ENCODE measurements around the gene RARRES2.
"Not testable (repeated sequence)": the region's sequence is repeated elsewhere in the genome, so short reads cannot be mapped to it uniquely, and the experiment has no call there.

The RARRES2 gene

GRCh38 chr7:150304499-150305258, 36.8 kb downstream of the RARRES2 start:
- H3K36me3 ChIP-seq (ENCODE audit: control insufficient read depth, insufficient read depth, low read length); H3K27me3 ChIP-seq (ENCODE audit: control insufficient read depth, insufficient read depth, low read length); H3K4me3 ChIP-seq (ENCODE audit: low read length); H3K4me1 ChIP-seq (ENCODE audit: control insufficient read depth, insufficient read depth, low read length); H3K9me3 ChIP-seq (ENCODE audit: control insufficient read depth, low read length); H3K9ac ChIP-seq (ENCODE audit: low read length): not testable (repeated sequence)

- H3K4me1 ChIP-seq (ENCODE audit: control insufficient read depth, insufficient read depth, low read length); H3K36me3 ChIP-seq (ENCODE audit: control insufficient read depth, insufficient read depth, low read length); H3K4me3 ChIP-seq (ENCODE audit: low read length); H3K9ac ChIP-seq (ENCODE audit: low read length); H3K27me3 ChIP-seq (ENCODE audit: control insufficient read depth, insufficient read depth, low read length); H3K9me3 ChIP-seq (ENCODE audit: control insufficient read depth, low read length): not testable (repeated sequence)
Measured at GRCh38 chr7:150302908-150303310, 38.5 kb downstream of the RARRES2 start.

GRCh38 chr7:150297978-150298377, 43.5 kb downstream of the RARRES2 start:
- not testable (repeated sequence) for H3K36me3 ChIP-seq (ENCODE audit: control insufficient read depth, insufficient read depth, low read length); H3K4me3 ChIP-seq (ENCODE audit: low read length); H3K9me3 ChIP-seq (ENCODE audit: control insufficient read depth, low read length); H3K27me3 ChIP-seq (ENCODE audit: control insufficient read depth, insufficient read depth, low read length); H3K9ac ChIP-seq (ENCODE audit: low read length); H3K4me1 ChIP-seq (ENCODE audit: control insufficient read depth, insufficient read depth, low read length)

GRCh38 chr7:150296802-150297201, 44.6 kb downstream of the RARRES2 start:
- not testable (repeated sequence) for H3K9me3 ChIP-seq (ENCODE audit: control insufficient read depth, low read length); H3K9ac ChIP-seq (ENCODE audit: low read length); H3K27me3 ChIP-seq (ENCODE audit: control insufficient read depth, insufficient read depth, low read length); H3K36me3 ChIP-seq (ENCODE audit: control insufficient read depth, insufficient read depth, low read length); H3K4me1 ChIP-seq (ENCODE audit: control insufficient read depth, insufficient read depth, low read length); H3K4me3 ChIP-seq (ENCODE audit: low read length)

GRCh38 chr7:150295614-150296013, 45.8 kb downstream of the RARRES2 start:
- not testable (repeated sequence) for H3K9me3 ChIP-seq (ENCODE audit: control insufficient read depth, low read length); H3K4me3 ChIP-seq (ENCODE audit: low read length); H3K36me3 ChIP-seq (ENCODE audit: control insufficient read depth, insufficient read depth, low read length); H3K9ac ChIP-seq (ENCODE audit: low read length); H3K4me1 ChIP-seq (ENCODE audit: control insufficient read depth, insufficient read depth, low read length); H3K27me3 ChIP-seq (ENCODE audit: control insufficient read depth, insufficient read depth, low read length)

- H3K4me1 ChIP-seq (ENCODE audit: control insufficient read depth, insufficient read depth, low read length); H3K9me3 ChIP-seq (ENCODE audit: control insufficient read depth, low read length); H3K36me3 ChIP-seq (ENCODE audit: control insufficient read depth, insufficient read depth, low read length); H3K4me3 ChIP-seq (ENCODE audit: low read length); H3K9ac ChIP-seq (ENCODE audit: low read length); H3K27me3 ChIP-seq (ENCODE audit: control insufficient read depth, insufficient read depth, low read length): not testable (repeated sequence)
Measured at GRCh38 chr7:150295027-150295426, 46.4 kb downstream of the RARRES2 start.

GRCh38 chr7:150290317-150290716, 51.1 kb downstream of the RARRES2 start:
- not testable (repeated sequence) for H3K9ac ChIP-seq (ENCODE audit: low read length); H3K27me3 ChIP-seq (ENCODE audit: control insufficient read depth, insufficient read depth, low read length); H3K4me3 ChIP-seq (ENCODE audit: low read length); H3K9me3 ChIP-seq (ENCODE audit: control insufficient read depth, low read length); H3K36me3 ChIP-seq (ENCODE audit: control insufficient read depth, insufficient read depth, low read length); H3K4me1 ChIP-seq (ENCODE audit: control insufficient read depth, insufficient read depth, low read length)

GRCh38 chr7:150288816-150289215, 52.6 kb downstream of the RARRES2 start:
- H3K9me3 ChIP-seq (ENCODE audit: control insufficient read depth, low read length); H3K27me3 ChIP-seq (ENCODE audit: control insufficient read depth, insufficient read depth, low read length); H3K36me3 ChIP-seq (ENCODE audit: control insufficient read depth, insufficient read depth, low read length); H3K9ac ChIP-seq (ENCODE audit: low read length); H3K4me3 ChIP-seq (ENCODE audit: low read length); H3K4me1 ChIP-seq (ENCODE audit: control insufficient read depth, insufficient read depth, low read length): not testable (repeated sequence)
